ENCODE results near the gene ANKRD23. TPM values are rescaled to one million over a fixed set of nuclear protein-coding genes. Genes with fewer than 3 reads are reported as not detected.

ANKRD23 gene
- total and polyA plus RNA-seq, 2 of the 13 experiments (the other 11 are each of a cell fraction or from before 2014, with no cell fraction given) = 1.5 to 1.6 TPM

GRCh38 chr2:96856776-96857666, 13.2 kb upstream of the ANKRD23 start (continued):
- TF ChIP-seq ZNF556 (CRISPR knock-in tag; IDR thresholded peaks at IDR 0.05; ENCODE audit: borderline replicate concordance) (no peak), ZNF629 (CRISPR knock-in tag; conservative IDR thresholded peaks at IDR 0.05) (0 out of 2 replicates have a peak, but pooled peaks have one; percentile 2), CBFB (CRISPR knock-in tag; IDR thresholded peaks at IDR 0.05) (no peak), CHD4 (IDR thresholded peaks at IDR 0.05; ENCODE audit: borderline replicate concordance, low read length) (no peak), SIN3A (IDR thresholded peaks at IDR 0.05; ENCODE audit: borderline replicate concordance, low read depth, low read length) (peak; percentile 50; the same call in 1 of the 2 replicates), HIC2 (CRISPR knock-in tag; IDR thresholded peaks at IDR 0.05; ENCODE audit: low read depth) (no peak; the same call in 1 of the 2 replicates), ZNF362 (CRISPR knock-in tag; IDR thresholded peaks at IDR 0.05; ENCODE audit: borderline replicate concordance) (no peak), ZMYM4 (CRISPR knock-in tag; IDR thresholded peaks at IDR 0.05) (no peak), MYPOP (CRISPR knock-in tag; IDR thresholded peaks at IDR 0.05) (no peak), IKZF5 (CRISPR knock-in tag; IDR thresholded peaks at IDR 0.05) (no peak), ZBTB7B (CRISPR knock-in tag; IDR thresholded peaks at IDR 0.05) (0 out of 2 replicates have a peak, but pooled peaks have one; percentile 21), ZNF569 (CRISPR knock-in tag; IDR thresholded peaks at IDR 0.05; ENCODE audit: borderline replicate concordance) (no peak), HDAC1 (CRISPR knock-in tag; IDR thresholded peaks at IDR 0.05) (peak; percentile 4), SNAPC5 (CRISPR knock-in tag; IDR thresholded peaks at IDR 0.05; ENCODE audit: borderline replicate concordance) (no peak), ATM (IDR thresholded peaks at IDR 0.05; ENCODE audit: borderline replicate concordance) (no peak), ZNF180 (CRISPR knock-in tag; IDR thresholded peaks at IDR 0.05; ENCODE audit: borderline replicate concordance, low read depth) (no peak), ZBTB1 (CRISPR knock-in tag; IDR thresholded peaks at IDR 0.05; ENCODE audit: borderline replicate concordance) (no peak), ZNF574 (CRISPR knock-in tag; IDR thresholded peaks at IDR 0.05) (no peak), MXI1 (IDR thresholded peaks at IDR 0.05; ENCODE audit: borderline replicate concordance, low read depth, low read length) (no peak), ZKSCAN5 (CRISPR knock-in tag; IDR thresholded peaks at IDR 0.05) (peak; percentile 75; the same call in 1 of the 2 replicates), KMT2B (CRISPR knock-in tag; IDR thresholded peaks at IDR 0.05) (no peak)

Data from HepG2 (cell line).